Fibroblast of skin of back (primary cell): ENCODE data around the gene ZNF296.

Experiments
- DNase-seq: peaks from one replicate; pipeline ENCODE4 v3.0.0-alpha.2; 2013

Gene ZNF296

GRCh38 chr19:45103156-45103507 is 26.9 kb upstream of the ZNF296 start:
- peak; percentile 15 for DNase-seq

- DNase-seq = no peak
These were observed 26.2 kb upstream of the ZNF296 start for GRCh38 chr19:45102481-45102880.

DNA sequence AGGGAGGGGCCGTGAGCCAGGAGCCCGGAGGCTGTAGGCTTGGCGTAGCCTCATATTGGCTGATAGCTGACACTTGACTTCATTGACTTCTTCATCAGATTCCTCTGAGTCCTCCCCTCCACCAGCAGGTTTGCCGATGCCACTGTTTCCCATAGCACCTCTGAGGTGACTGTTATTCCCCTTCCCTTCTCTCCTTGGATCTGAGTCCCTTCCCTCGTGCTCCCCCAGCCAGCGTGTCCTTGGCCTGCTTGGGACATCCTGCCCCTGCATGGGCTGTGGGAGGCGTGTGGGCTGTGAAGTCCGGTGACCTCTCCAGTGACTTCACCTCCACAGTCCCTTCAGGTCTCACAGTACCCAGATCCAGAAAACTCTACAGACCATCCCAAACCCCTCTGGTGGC is 25.5 kb upstream of the ZNF296 start:
- DNase-seq = no peak

- DNase-seq = peak; percentile 13
These were observed 24.6 kb upstream of the ZNF296 start for GRCh38 chr19:45100846-45101252.

DNA sequence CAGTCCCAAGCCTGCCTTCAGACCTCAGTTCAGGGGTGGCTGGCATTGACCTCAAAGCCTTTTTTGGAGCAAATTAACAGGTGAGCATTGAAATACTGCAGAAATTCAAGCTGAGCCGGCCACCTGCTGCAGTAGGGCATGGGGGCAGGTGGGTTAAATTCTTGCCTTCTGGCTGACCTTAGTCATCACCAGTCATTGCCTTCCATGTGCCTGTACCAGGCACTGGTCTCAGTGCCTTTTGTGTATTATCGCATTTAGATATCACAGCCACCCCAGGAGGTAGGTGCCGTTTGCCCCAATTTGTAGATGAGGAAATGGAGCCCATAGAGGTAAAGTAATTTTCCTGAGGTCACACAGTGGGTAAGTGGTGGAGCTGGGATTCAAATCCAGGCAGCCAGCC is 23.9 kb upstream of the ZNF296 start:
- no peak for DNase-seq

DNA sequence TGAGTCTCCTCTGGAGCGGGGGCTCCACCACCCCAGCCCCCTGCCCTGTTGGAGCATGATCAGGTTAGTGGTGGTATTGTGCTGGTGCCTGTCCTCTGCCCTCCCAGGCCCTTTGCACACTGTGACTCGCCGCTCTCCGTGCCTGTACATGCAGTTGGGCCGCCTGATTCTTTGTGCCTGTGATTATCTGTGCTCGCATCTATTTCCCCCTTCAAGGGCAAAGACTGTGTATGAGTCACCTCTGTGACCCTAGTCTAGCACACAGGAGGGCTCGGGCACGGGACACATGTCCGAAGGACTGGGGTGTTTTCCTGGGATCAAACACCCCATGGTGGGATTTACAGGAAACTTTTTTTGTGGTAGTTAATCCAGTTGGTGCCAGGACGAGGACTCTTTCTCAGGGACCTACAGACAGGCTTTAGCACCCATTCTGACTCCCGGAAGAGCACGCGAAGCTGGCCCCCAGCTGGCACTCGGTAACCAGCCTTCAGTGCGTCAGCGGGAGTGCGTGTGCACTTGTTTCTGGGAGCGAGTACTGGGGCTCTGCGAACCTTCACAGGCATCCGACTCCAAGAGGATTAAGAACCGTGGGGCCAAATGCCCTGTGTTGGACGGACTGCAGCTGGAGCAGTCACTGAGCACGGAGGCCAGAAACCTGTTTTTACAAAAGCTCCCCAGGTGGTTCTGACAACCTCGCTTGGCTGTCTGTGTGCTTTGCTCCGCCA is 23.4 kb upstream of the ZNF296 start:
- no peak for DNase-seq

DNA sequence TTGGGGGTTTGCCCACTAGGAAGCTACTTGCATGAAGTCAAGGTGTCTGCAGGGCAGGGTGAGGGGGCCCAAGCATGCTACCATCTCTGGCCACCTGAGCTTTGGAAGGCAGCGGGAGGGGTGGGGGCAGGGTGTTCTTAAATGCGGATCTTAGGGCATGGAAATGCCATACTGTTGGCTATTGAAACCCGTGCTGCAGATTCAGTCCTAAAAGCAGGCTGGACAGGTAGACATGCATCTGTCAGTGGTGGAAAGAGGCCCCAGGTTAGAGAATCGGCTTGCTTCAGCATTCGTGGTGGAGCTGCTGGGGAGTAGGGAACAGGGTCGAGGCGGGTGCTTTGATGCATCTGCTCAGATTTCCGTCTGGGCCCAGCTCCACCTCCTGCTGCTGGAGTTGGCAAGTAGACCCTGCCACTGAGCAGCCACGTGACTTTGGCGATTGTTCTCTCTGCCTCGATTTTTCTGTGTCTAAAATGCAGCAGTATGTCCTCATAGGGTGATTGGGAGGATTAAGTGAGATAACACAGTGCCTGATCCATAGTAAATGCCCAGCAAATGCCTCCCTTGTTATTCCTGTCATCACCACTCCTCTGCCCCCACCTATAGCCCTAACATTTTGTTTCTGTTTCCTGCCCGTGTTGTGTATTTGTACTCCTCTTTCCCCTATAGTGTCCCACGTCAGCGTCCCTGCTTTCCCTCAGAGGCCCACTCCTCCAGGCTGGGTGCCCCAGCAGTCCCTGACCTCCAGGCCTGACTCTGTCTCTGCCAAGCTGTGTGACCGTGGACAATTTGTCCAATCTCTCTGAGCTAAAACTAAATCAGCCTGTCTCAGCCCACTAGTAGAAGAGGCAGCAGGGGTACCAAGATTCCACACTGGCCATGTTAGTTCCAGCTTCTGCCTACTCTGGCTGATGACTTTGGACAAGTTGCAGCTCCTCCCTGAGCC is 22.5 kb upstream of the ZNF296 start:
- DNase-seq = no peak

DNA sequence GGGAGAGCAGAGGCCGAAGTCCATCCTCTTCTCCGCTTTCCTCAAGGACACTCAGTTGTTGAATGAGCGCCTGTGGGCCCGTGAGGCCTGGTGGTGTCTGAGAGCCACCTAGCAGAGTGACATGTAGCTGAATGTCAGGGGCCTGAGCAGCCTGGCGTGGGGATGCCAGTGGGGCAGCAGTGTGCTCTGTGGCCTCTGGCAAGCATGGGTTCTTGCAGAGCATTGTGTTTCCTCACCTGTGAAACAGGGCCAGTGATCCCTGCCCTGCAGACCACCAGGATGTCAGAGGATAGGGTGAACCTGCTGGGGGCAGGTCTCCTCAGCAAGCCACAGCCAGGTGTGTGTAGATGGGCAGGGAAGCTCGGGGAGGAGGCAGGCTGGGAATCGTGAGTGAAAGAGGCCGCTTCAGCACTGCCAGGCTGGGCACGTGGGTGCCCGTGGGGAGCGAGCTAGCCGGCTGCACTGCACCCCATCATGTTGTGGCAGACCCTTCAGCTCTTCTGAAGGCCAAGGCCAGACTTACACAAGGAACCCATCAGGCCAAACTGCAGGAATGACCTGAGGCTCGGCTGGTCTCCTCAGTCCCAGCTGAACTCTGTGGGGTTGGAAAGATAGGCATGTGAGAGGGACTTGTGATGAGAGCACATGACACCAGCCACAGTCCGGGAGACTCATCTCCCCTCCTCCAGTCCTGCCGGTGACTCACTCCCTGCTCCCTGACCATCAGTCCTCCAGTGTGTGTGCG is 21.7 kb upstream of the ZNF296 start:
- DNase-seq = peak; percentile 93

GRCh38 chr19:45097450-45097775 is 21.1 kb upstream of the ZNF296 start:
- no peak for DNase-seq

DNA sequence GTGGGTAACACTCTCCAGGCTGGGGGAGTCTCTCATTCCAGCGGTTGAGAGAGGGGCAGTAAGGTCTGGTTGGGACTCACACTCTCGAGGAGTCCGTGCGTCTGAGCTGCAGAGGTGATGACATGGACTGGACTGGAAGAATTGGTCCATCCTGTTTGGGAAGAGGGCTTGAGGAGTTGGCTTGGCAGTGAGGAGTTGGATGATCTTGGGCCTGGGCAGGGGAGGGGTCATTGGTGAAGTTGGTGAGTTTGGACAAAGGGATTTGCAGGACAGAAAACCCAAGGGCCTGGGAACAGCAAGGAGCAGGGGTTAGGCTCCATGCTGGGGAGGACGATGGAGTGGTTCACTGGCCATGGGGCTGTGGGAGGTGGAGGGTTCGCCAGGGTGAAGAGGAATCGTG is 20.4 kb upstream of the ZNF296 start:
- no peak for DNase-seq

DNA sequence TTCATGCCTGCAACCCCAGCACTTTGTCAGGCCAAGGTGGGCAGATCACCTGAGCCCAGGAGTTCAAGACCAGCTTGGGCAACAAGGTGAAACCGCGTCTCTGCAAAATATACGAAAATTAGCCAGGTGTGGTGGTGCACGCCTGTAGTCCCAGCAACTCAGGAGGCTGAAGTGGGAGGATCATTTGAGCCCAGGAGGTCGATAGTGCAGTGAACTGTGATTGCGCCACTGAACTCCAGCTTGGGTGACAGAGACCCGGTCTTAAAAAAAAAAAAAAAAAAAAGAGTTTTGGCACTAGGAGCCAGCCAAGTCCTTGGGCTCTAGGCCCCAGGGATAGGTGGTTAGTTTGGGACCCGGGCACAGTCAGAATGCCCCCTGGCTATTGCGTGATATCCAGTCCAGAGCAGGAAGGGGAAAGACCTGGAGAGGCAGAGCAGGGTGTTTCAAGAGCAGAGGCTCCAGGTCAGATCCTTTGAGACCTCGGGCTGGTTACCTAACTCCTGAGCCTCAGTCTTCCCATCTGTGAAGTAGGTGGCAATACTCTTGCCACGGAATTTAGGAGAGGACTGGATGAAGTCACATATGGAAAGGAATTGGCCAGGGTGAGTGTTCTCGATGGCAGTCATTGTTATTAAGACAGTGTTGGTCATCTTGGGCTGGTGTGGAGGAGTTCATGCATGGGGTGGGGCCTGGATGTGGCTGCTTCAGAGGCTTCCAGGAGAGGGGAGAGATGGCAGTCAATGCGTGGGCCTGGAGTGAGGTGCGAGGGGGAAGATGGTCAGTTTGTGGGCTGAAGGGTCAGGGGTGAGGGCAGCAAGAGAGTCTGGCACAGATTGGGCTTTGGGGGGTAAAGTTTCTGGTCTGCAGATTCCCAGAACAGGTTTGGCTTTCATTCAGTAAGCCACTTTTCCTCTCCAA is 19.5 kb upstream of the ZNF296 start:
- no peak for DNase-seq

DNA sequence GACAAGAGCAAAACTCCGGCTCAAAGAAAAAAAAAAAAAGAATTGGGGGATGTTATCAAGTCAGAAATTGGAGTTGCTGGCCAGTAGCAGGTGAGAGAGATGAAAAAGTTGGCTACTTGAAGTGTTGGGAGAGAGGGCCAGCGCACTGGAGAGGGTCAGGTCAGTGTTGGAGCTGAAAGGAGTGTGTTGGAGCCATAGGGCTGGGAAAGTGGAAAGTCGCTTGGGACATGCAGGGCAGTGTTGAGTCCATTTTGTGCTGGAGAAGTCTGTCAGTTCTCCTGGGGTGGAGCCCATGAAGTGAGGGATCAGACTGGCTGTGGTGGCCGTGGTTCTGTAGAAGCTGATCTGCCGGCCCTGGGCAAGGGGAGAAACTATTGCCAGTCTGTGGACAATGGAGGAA is 18.4 kb upstream of the ZNF296 start:
- DNase-seq = no peak

- DNase-seq = no peak
These were observed 17.9 kb upstream of the ZNF296 start for GRCh38 chr19:45094137-45094536.

DNA sequence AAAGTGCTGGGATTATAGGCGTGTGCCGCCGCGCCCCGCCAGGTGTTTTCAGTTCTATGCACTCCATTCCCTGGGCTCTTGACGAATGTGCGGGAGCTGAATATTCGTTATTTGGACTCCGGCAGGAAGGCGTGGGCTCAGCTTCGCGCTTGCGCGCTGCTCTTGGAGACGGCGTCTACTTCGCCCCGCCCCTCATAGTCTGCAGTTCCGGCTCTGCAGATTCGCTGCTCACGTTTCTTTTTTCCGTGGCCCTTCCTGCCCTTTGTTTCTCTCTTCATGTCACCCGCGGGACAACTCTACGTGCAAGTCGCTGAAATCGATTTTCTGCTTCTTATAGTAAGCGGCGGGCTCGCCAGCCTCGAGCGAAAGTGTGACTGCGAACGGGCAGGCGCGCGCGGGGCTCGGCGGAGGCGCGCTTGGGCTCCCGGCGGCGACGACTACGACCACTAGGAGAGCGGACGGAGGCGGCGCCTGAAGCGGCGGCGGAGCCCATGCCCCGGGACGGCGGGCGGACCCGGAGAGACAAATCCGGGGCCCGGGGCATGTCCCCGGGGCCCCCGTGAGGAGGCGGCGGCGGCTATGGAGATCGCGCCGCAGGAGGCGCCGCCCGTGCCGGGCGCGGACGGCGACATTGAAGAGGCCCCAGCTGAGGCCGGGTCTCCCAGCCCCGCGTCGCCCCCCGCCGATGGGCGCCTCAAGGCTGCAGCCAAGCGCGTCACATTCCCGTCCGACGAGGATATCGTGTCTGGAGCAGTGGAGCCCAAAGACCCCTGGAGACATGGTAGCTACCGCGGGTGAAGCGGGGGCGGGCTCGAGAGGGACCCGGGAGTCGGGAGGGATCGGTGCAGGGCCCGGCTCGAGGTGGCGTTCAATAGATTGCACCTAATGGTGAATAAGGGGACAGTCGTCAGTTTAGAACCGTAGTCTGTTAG is 16.7 kb upstream of the ZNF296 start, which contains the start of gene PPP1R37:
Gene PPP1R37, plus strand, starts transcription at position 433 of the 932 bp plus-strand sequence. Its CDS starts 147 bp downstream, at position 580.
- peak; percentile 97 for DNase-seq

DNA sequence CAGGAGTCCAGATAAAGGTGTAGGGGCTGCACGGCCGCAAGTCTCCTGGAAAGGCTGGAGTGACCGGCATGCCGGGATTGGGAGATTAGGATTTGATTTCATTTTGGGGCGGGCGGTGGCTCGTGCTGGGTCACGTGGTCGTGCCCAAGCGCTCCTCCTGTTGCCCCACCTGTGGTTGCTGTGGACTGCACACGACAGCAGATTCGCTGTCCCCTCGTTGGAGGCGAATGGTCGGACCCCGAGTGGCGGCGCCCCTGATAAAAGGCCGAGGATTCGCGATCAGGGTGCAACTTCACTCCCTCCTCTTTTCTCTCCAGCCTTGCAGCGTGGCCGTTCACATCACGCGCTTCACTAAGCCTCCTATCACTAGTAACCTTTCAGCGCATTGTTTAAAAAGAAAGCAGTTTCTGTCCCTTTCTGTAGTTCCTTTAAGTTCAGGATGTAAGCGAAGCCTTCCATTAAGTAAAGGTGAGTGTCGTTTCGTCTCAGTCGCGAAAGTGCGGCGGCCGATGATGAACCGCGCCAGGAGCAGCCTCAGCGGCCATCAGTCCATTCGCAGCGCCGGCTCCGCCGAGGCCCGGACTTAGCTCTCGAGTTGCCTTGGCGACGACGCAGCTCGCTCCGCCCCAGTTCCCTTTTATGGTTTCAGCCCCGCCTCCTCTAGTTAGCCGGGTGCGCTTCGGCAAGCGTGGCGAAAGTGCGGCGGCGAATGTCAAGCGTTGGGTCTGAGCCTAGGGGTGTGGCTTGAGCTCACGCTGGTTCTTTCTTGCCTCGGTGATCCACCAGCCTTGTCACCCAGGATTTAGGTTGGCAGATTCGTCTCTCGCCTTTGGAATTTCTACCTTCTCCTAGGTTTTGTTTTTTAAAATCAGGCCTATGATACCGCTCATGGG is 15.0 kb upstream of the ZNF296 start:
- DNase-seq = peak; percentile 98

- DNase-seq = no peak
These were observed 14.3 kb upstream of the ZNF296 start for GRCh38 chr19:45090606-45091005.

GRCh38 chr19:45090034-45090433 is 13.8 kb upstream of the ZNF296 start:
- no peak for DNase-seq

- no peak for DNase-seq
These were observed 11.3 kb upstream of the ZNF296 start for GRCh38 chr19:45087531-45087930.

DNA sequence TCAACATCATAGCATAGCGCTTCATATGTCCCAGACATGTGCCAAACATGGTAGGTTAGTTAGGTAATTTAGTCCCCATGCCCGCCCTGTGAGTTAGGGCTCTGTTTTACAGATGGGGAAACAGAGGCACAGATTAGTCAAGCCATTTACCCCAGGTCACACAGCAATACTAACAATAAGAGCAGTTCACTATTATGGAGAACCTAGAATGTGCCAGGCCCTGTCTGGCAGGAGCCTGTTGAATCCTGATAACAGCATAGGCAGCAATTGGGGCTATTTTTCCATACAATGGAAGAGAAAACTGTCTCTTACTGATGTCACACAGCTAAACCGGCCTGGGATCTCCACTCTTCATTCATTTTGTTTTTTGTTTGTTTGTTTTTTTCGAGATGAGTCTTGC is 10.2 kb upstream of the ZNF296 start:
- no peak for DNase-seq

GRCh38 chr19:45082170-45082569 is 5.9 kb upstream of the ZNF296 start:
- DNase-seq = no peak
